GM12873 (cell line): ENCODE measurements around the gene TMBIM6.

Experiments used
- CTCF ChIP-seq: IDR thresholded peaks from 2 replicates; pipeline ENCODE4 v1.5.1; 2012; ENCODE audit warnings: low read depth, mild to moderate bottlenecking, moderate library complexity, low read length, control low read depth; ENCODE audit not compliant: insufficient read depth; ENCODE audit errors: missing control alignments

The TMBIM6 gene

GRCh38 chr12:49794811-49795653 lies 53.7 kb downstream of the TMBIM6 start:
- no peak for TF ChIP-seq CTCF

- TF ChIP-seq CTCF: no peak
These were observed 54.3 kb downstream of the TMBIM6 start for GRCh38 chr12:49795654-49796105.

- no peak for TF ChIP-seq CTCF
These were observed 54.8 kb downstream of the TMBIM6 start for GRCh38 chr12:49796155-49796554.

GRCh38 chr12:49796606-49797448 lies 55.5 kb downstream of the TMBIM6 start:
- TF ChIP-seq CTCF: no peak

GRCh38 chr12:49797449-49797776 lies 56.1 kb downstream of the TMBIM6 start:
- TF ChIP-seq CTCF: no peak

- no peak for TF ChIP-seq CTCF
These were observed 56.9 kb downstream of the TMBIM6 start for GRCh38 chr12:49798248-49798647.

- TF ChIP-seq CTCF: no peak
These were observed 57.6 kb downstream of the TMBIM6 start for GRCh38 chr12:49798934-49799333.
